ENCODE data around the gene LANCL3. TPM values are rescaled to one million over a fixed set of nuclear protein-coding genes. Genes with fewer than 3 reads are reported as not detected.
"Not testable (repeated sequence)": the region's sequence is repeated elsewhere in the genome, so short reads cannot be mapped to it uniquely, and the experiment has no call there.

The LANCL3 gene
- 0.01 and 0.06 TPM in 2 replicates for polyA plus RNA-seq (2011; rRNA removed)
- polyA minus RNA-seq (2011; rRNA and poly(A)+ RNA removed): 0.04 TPM in 1 of 2 replicates, not detected in the other

GRCh38 chrX:37571426-37572107 is at the start of gene LANCL3:
LANCL3 (plus strand) TSS chrX:37571661; CDS start chrX:37571871, 210 bp downstream.
- H3K27me3 ChIP-seq (ENCODE audit: control insufficient read depth, insufficient read depth, low read length); H3K4me3 ChIP-seq (ENCODE audit: low read depth, low read length); H3K9me3 ChIP-seq (ENCODE audit: control insufficient read depth, insufficient read depth, low read length); CTCF ChIA-PET; H3K27ac ChIP-seq (ENCODE audit: low read depth, low read length); POLR2A ChIA-PET; DNase-seq (ENCODE audit: low read depth, low spot score): not testable (repeated sequence)

DNA sequence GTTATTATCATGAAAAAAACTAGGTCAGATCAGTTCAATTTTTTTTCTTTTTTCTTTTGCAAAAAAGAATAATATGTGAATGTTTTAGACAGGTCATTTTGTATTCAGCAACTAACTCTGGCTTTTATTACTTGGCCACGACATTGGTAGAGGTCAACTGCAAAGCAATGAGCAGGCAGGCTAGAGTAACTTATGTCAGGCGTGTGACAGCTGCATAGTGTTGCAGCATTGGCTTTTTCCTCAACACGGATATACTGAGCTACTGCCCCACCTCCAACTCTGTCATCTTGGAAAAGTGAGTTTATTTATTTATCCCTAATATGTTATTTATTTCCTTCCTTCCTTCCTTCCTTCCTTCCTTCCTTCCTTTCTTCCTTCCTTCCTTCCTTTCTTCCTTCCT is 47.8 kb upstream of the LANCL3 start:
- H3K27ac ChIP-seq (ENCODE audit: low read depth, low read length); H3K4me3 ChIP-seq (ENCODE audit: low read depth, low read length); H3K9me3 ChIP-seq (ENCODE audit: control insufficient read depth, insufficient read depth, low read length); DNase-seq (ENCODE audit: low read depth, low spot score); CTCF ChIA-PET; POLR2A ChIA-PET; H3K27me3 ChIP-seq (ENCODE audit: control insufficient read depth, insufficient read depth, low read length): not testable (repeated sequence)

- POLR2A ChIA-PET: no interaction called here
- CTCF ChIA-PET: no interaction called here
- no peak overlapping the region for H3K27ac ChIP-seq (ENCODE audit: low read depth, low read length)
- H3K9me3 ChIP-seq (ENCODE audit: control insufficient read depth, insufficient read depth, low read length): peaks cover 12% of the 10 kb centered on the region; the same call in 1 of the 2 replicates
- H3K27me3 ChIP-seq (ENCODE audit: control insufficient read depth, insufficient read depth, low read length): no peaks in the 10 kb centered on the region
- no peak overlapping the region for H3K4me3 ChIP-seq (ENCODE audit: low read depth, low read length)
- no peak for TF ChIP-seq CTCF (IDR thresholded peaks at IDR 0.05; ENCODE audit: low read depth, low read length)
- DNase-seq (ENCODE audit: low read depth, low spot score): no peak
Observed at GRCh38 chrX:37541991-37542390, 29.5 kb upstream of the LANCL3 start.

- CTCF ChIA-PET: no interaction called here
- DNase-seq (ENCODE audit: low read depth, low spot score): no peak
- H3K27ac ChIP-seq (ENCODE audit: low read depth, low read length): no peak overlapping the region
- no peak for TF ChIP-seq CTCF (IDR thresholded peaks at IDR 0.05; ENCODE audit: low read depth, low read length)
- no peak overlapping the region for H3K4me3 ChIP-seq (ENCODE audit: low read depth, low read length)
- peaks cover 12% of the 10 kb centered on the region; the same call in 1 of the 2 replicates for H3K9me3 ChIP-seq (ENCODE audit: control insufficient read depth, insufficient read depth, low read length)
- no peaks in the 10 kb centered on the region for H3K27me3 ChIP-seq (ENCODE audit: control insufficient read depth, insufficient read depth, low read length)
- POLR2A ChIA-PET: no interaction called here
Observed at GRCh38 chrX:37542791-37543190, 28.7 kb upstream of the LANCL3 start.

DNA sequence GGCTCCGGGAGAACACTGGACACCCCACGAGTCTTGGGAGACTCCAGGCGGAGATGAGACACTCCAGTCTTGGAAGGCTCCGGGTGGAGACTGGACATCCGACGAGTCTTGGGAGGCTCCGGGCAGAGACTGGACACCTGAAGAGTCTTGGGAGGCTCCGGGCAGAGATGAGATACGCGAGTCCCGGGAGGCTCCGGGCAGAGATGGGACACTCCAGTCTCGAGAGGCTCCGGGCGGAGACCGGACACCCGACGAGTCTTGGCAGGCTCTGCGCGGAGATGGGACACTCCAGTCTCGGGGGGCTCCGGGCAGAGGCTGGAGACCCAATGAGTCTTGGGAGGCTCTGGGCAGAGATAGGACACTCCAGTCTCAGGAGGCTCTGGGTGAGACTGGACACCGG is 28.1 kb upstream of the LANCL3 start:
- Histone ChIP-seq H3K27ac (ENCODE audit: low read depth, low read length) (no peak overlapping the region), H3K27me3 (ENCODE audit: control insufficient read depth, insufficient read depth, low read length) (no peaks in the 10 kb centered on the region), H3K4me3 (ENCODE audit: low read depth, low read length) (no peak overlapping the region), H3K9me3 (ENCODE audit: control insufficient read depth, insufficient read depth, low read length) (peaks cover 12% of the 10 kb centered on the region; the same call in 1 of the 2 replicates)
- DNase-seq (ENCODE audit: low read depth, low spot score): no peak
- ChIA-PET POLR2A (no interaction called here), CTCF (no interaction called here)
- no peak for TF ChIP-seq CTCF (IDR thresholded peaks at IDR 0.05; ENCODE audit: low read depth, low read length)

DNA sequence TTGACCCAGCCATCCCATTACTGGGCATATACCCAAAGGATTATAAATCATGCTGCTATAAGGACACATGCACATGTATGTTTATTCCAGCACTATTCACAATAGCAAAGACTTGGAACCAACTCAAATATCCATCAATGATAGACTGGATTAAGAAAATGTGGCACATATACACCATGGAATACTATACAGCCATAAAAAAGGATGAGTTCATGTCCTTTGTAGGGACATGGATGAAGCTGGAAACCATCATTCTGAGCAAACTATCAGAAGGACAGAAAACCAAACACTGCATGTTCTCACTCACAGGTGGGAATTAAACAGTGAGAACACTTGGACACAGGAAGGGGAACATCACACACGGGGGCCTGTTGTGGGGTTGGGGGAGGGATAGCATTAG is 26.9 kb upstream of the LANCL3 start:
- CTCF ChIA-PET; H3K27ac ChIP-seq (ENCODE audit: low read depth, low read length); POLR2A ChIA-PET; H3K4me3 ChIP-seq (ENCODE audit: low read depth, low read length); H3K27me3 ChIP-seq (ENCODE audit: control insufficient read depth, insufficient read depth, low read length); DNase-seq (ENCODE audit: low read depth, low spot score): not testable (repeated sequence)
- H3K9me3 ChIP-seq (ENCODE audit: control insufficient read depth, insufficient read depth, low read length): peaks cover 12% of the 10 kb centered on the region; the same call in 1 of the 2 replicates
